OCI-LY3 (cell line): ENCODE results near the gene KAZN.
A peak's percentile ranks its signal among the peaks of the same experiment; 100 is the strongest.

Experiments used
- H2AFZ ChIP-seq: fragments of 200-600, 300-600 bp; shearing (Covaris generic); 2 replicates; pipeline ENCODE4 v1.6.0; 2014; ENCODE audit warnings: antibody characterized with exemption, low read depth, low read length
- H3K27ac ChIP-seq: fragments of 200-600, 300-600 bp; sonication (generic); 2 replicates; pipeline ENCODE4 v1.5.1; 2014; ENCODE audit warnings: mild to moderate bottlenecking, low read length, moderate library complexity, mixed read lengths
- H3K27me3 ChIP-seq: fragments of 200-600, 300-600 bp; sonication (generic); 2 replicates; pipeline ENCODE4 v1.6.1; 2014; ENCODE audit warnings: low read depth, low read length, mixed read lengths
- H3K36me3 ChIP-seq: fragments of 200-600, 300-600 bp; sonication (generic); replicated peaks from 2 replicates; pipeline ENCODE3; 2014; ENCODE audit warnings: low read depth, low read length, mixed read lengths
- H3K4me1 ChIP-seq: fragments of 300-600, 200-600 bp; sonication (generic); 2 replicates; pipeline ENCODE4 v1.6.1; 2014; ENCODE audit warnings: low read length, mixed read lengths
- H3K4me2 ChIP-seq: fragments of 200-600, 300-600 bp; sonication (generic); 2 replicates; pipeline ENCODE4 v1.6.1; 2014; ENCODE audit warnings: low read length, mixed read lengths
- H3K4me3 ChIP-seq: fragments of 300-600, 200-600 bp; sonication (generic); 2 replicates; pipeline ENCODE4 v1.5.1; 2014; ENCODE audit warnings: antibody characterized with exemption, mild to moderate bottlenecking, low read length, moderate library complexity
- H3K79me2 ChIP-seq: fragments of 300-600, 200-600 bp; shearing (Covaris generic); 2 replicates; pipeline ENCODE4 v1.6.1; 2014; ENCODE audit warnings: mild to moderate bottlenecking, low read length, mixed read lengths
- H3K9ac ChIP-seq: fragments of 300-600, 200-600 bp; shearing (Covaris generic); 2 replicates; pipeline ENCODE4 v1.6.0; 2014; ENCODE audit warnings: mild to moderate bottlenecking, low read length, moderate library complexity
- H3K9me3 ChIP-seq: fragments of 200-600, 300-600 bp; shearing (Covaris generic); 2 replicates; pipeline ENCODE4 v1.6.1; 2014; ENCODE audit warnings: low read length, mixed read lengths; ENCODE audit not compliant: insufficient read depth
- H4K20me1 ChIP-seq: fragments of 200-600, 300-600 bp; sonication (generic); 2 replicates; pipeline ENCODE4 v1.6.1; 2016; ENCODE audit warnings: low read length, mixed read lengths; ENCODE audit not compliant: insufficient read depth
- CTCF ChIP-seq: fragments of 200-600, 300-600 bp; sonication (generic); IDR thresholded peaks from 2 replicates; pipeline ENCODE4 v1.5.1; 2014; ENCODE audit warnings: antibody characterized with exemption, low read length, low read depth
- EZH2phosphoT487 ChIP-seq: fragments of 200-600 bp; shearing (Covaris generic); IDR thresholded peaks from 2 replicates; pipeline ENCODE4 v1.6.1; 2018; ENCODE audit warnings: antibody characterized with exemption, mixed run types, low read depth

KAZN gene

GRCh38 chr1:15156807-15157380, 558.4 kb downstream of the KAZN start:
- H4K20me1 ChIP-seq = no peaks in the 10 kb centered on the region
- H3K4me2 ChIP-seq = peak overlapping the region; percentile 68; the same call in 1 of the 2 replicates
- H3K27me3 ChIP-seq = no peaks in the 10 kb centered on the region
- H2AFZ ChIP-seq = peak overlapping the region; percentile 82
- peaks cover 16% of the 10 kb centered on the region for H3K4me1 ChIP-seq
- no peaks in the 10 kb centered on the region for H3K9me3 ChIP-seq
- H3K27ac ChIP-seq = no peak overlapping the region
- no peaks in the 10 kb centered on the region for H3K36me3 ChIP-seq
- H3K4me3 ChIP-seq = peak overlapping the region; percentile 43
- H3K9ac ChIP-seq = no peak overlapping the region
- no peak for TF ChIP-seq CTCF
- TF ChIP-seq EZH2phosphoT487 = no peak
- no peaks in the 10 kb centered on the region for H3K79me2 ChIP-seq

GRCh38 chr1:15157524-15158399, 559.3 kb downstream of the KAZN start:
- no peak overlapping the region for H3K4me2 ChIP-seq
- no peaks in the 10 kb centered on the region for H4K20me1 ChIP-seq
- no peak overlapping the region for H3K9ac ChIP-seq
- no peaks in the 10 kb centered on the region for H3K79me2 ChIP-seq
- H3K27me3 ChIP-seq = no peaks in the 10 kb centered on the region
- TF ChIP-seq CTCF (no peak), EZH2phosphoT487 (no peak)
- H3K4me1 ChIP-seq = peaks cover 16% of the 10 kb centered on the region
- H3K27ac ChIP-seq = no peak overlapping the region
- H2AFZ ChIP-seq = no peak overlapping the region
- H3K9me3 ChIP-seq = no peaks in the 10 kb centered on the region
- no peaks in the 10 kb centered on the region for H3K36me3 ChIP-seq
- H3K4me3 ChIP-seq = no peak overlapping the region

- Histone ChIP-seq H3K4me2 (no peak overlapping the region), H3K9me3 (no peaks in the 10 kb centered on the region), H3K79me2 (no peaks in the 10 kb centered on the region), H2AFZ (no peak overlapping the region), H3K36me3 (no peaks in the 10 kb centered on the region), H3K4me3 (no peak overlapping the region), H3K27me3 (no peaks in the 10 kb centered on the region), H3K9ac (no peak overlapping the region), H3K4me1 (peaks cover 16% of the 10 kb centered on the region), H3K27ac (no peak overlapping the region), H4K20me1 (no peaks in the 10 kb centered on the region)
- TF ChIP-seq EZH2phosphoT487 (no peak), CTCF (no peak)
These were observed 560.2 kb downstream of the KAZN start for GRCh38 chr1:15158506-15159165.

DNA sequence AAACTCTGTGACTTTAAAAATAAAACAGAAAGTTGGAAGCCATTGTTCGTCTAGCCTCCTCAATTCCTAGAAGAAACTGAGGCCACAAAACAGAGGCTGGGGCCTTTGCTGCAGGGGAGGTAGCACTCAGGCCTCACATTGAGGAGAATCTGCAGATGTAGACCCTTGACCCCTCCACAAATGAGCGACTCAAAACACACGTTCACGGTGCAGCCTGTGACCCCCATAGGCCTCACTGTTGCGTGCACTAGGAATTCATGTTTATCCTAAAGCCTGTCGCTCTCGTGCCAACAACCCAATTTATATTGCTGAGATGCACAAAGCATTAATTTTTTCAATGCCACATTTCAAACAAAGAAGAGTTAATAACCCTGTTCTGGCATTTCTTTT, 560.7 kb downstream of the KAZN start:
- H3K27ac ChIP-seq = no peak overlapping the region
- H3K79me2 ChIP-seq = no peaks in the 10 kb centered on the region
- H3K4me2 ChIP-seq = no peak overlapping the region
- TF ChIP-seq EZH2phosphoT487 = no peak
- no peak for TF ChIP-seq CTCF
- peaks cover 16% of the 10 kb centered on the region for H3K4me1 ChIP-seq
- H3K4me3 ChIP-seq = no peak overlapping the region
- no peak overlapping the region for H2AFZ ChIP-seq
- H3K36me3 ChIP-seq = no peaks in the 10 kb centered on the region
- no peaks in the 10 kb centered on the region for H4K20me1 ChIP-seq
- no peaks in the 10 kb centered on the region for H3K9me3 ChIP-seq
- H3K9ac ChIP-seq = no peak overlapping the region
- H3K27me3 ChIP-seq = no peaks in the 10 kb centered on the region
